HEK293 (cell line): ENCODE measurements around the gene CDON.

Experiments
- CTCF ChIA-PET: fragments of 350-600 bp; formaldehyde crosslinking; extraction: SDS; loops from one replicate; lab custom pipeline; 2021; ENCODE audit warnings: antibody characterized with exemption; lab: Yijun Ruan, JAX
- POLR2A ChIA-PET: fragments of 300-600 bp; formaldehyde crosslinking; extraction: SDS; loops from one replicate; lab custom pipeline; 2020; ENCODE audit warnings: antibody characterized with exemption, inconsistent platforms; lab: Yijun Ruan, JAX
- H3K27ac ChIP-seq: fragments of 200-500 bp; sonication (Bioruptor generic); 2 replicates; pipeline ENCODE4 v1.5.1; 2014; ENCODE audit warnings: low read depth, low read length, control low read depth, inconsistent platforms; ENCODE audit errors: extremely low read depth
- H3K36me3 ChIP-seq, 2 experiments: fragments of 200-500 bp in 1 of 2; sonication (Bioruptor generic) in 1 of 2; 1 replicate in 1 of 2; 2 replicates in 1 of 2; pipeline ENCODE4 v1.5.1; 2014 to 2017; ENCODE audit warnings: inconsistent platforms in 2 of 2, low read length in 2 of 2; ENCODE audit not compliant: control insufficient read depth in 2 of 2, insufficient read depth in 1 of 2
- H3K4me1 ChIP-seq: fragments of 200-500 bp; sonication (Bioruptor generic); 2 replicates; pipeline ENCODE4 v1.5.1; 2014; ENCODE audit warnings: mild to moderate bottlenecking, low read length, inconsistent platforms; ENCODE audit not compliant: control insufficient read depth, insufficient read depth
- H3K4me3 ChIP-seq: 2 replicates; pipeline ENCODE4 v1.5.1; 2011; ENCODE audit warnings: low read depth, mild to moderate bottlenecking, control low read depth, low read length, moderate library complexity
- H3K9me3 ChIP-seq: fragments of 200-500 bp; sonication (Bioruptor generic); 2 replicates; pipeline ENCODE4 v1.5.1; 2014; ENCODE audit warnings: low read depth, low read length, inconsistent platforms; ENCODE audit not compliant: control insufficient read depth, insufficient read depth
- IKZF3 ChIP-seq: fragments of 450-650 bp; IDR thresholded peaks from 2 replicates; pipeline ENCODE4 v1.5.0; 2018; ENCODE audit warnings: missing biosample characterization, mild to moderate bottlenecking, missing genetic modification characterization, moderate library complexity
- OSR2 ChIP-seq: fragments of 450-650 bp; formaldehyde crosslinking; IDR thresholded peaks from 2 replicates; pipeline ENCODE4 v1.5.1; 2016; ENCODE audit warnings: missing biosample characterization, missing genetic modification characterization
- PRDM2 ChIP-seq: fragments of 450-650 bp; formaldehyde crosslinking; IDR thresholded peaks from 2 replicates; pipeline ENCODE4 v1.5.1; 2016; ENCODE audit warnings: missing biosample characterization, missing genetic modification characterization, borderline replicate concordance
- ZIC2 ChIP-seq: fragments of 450-650 bp; formaldehyde crosslinking; IDR thresholded peaks from 2 replicates; pipeline ENCODE4 v1.5.1; 2016; ENCODE audit warnings: missing biosample characterization, missing genetic modification characterization
- ZNF10 ChIP-seq: fragments of 450-650 bp; formaldehyde crosslinking; IDR thresholded peaks from 2 replicates; pipeline ENCODE4 v1.5.1; 2017; ENCODE audit warnings: missing biosample characterization, missing genetic modification characterization
- ZNF112 ChIP-seq: fragments of 450-650 bp; formaldehyde crosslinking; IDR thresholded peaks from 2 replicates; pipeline ENCODE4 v1.5.0; 2017; ENCODE audit warnings: missing biosample characterization, missing genetic modification characterization
- ZNF362 ChIP-seq: fragments of 450-650 bp; formaldehyde crosslinking; IDR thresholded peaks from 2 replicates; pipeline ENCODE4 v1.5.1; 2016; ENCODE audit warnings: missing biosample characterization, missing genetic modification characterization
- ZNF529 ChIP-seq: fragments of 450-650 bp; formaldehyde crosslinking; IDR thresholded peaks from 2 replicates; pipeline ENCODE4 v1.5.1; 2017; ENCODE audit warnings: missing genetic modification characterization, missing biosample characterization; ENCODE audit not compliant: insufficient replicate concordance
- ZNF610 ChIP-seq: fragments of 450-650 bp; formaldehyde crosslinking; IDR thresholded peaks from 2 replicates; pipeline ENCODE4 v1.5.1; 2016; ENCODE audit warnings: missing biosample characterization, missing genetic modification characterization, borderline replicate concordance
- ZNF623 ChIP-seq: fragments of 450-650 bp; formaldehyde crosslinking; IDR thresholded peaks from 2 replicates; pipeline ENCODE4 v1.5.1; 2016; ENCODE audit warnings: missing biosample characterization, missing genetic modification characterization
- ZNF629 ChIP-seq: fragments of 450-650 bp; formaldehyde crosslinking; IDR thresholded peaks from 2 replicates; pipeline ENCODE4 v1.5.1; 2017; ENCODE audit warnings: missing biosample characterization, missing genetic modification characterization
- ZSCAN16 ChIP-seq: fragments of 450-650 bp; formaldehyde crosslinking; IDR thresholded peaks from 2 replicates; pipeline ENCODE4 v1.5.1; 2016; ENCODE audit warnings: missing biosample characterization, missing genetic modification characterization
- ZXDB ChIP-seq: fragments of 450-650 bp; formaldehyde crosslinking; IDR thresholded peaks from 2 replicates; pipeline ENCODE4 v1.5.1; 2016; ENCODE audit warnings: missing biosample characterization, missing genetic modification characterization

Gene CDON

GRCh38 chr11:125954945-125955640 lies 107.6 kb downstream of the CDON start:
- POLR2A ChIA-PET = no interaction called here
- no peak for TF ChIP-seq ZNF362 (tag by site-specific recombination)
- no peak for TF ChIP-seq OSR2 (tag by site-specific recombination)
- TF ChIP-seq ZNF112 (tag by site-specific recombination) = no peak
- Histone ChIP-seq H3K4me3 (no peak overlapping the region), H3K36me3 (peaks cover 0 to 28% of the 10 kb centered on the region in 2 experiments; a peak in 2 of 3 replicates), H3K4me1 (no peaks in the 10 kb centered on the region), H3K9me3 (no peaks in the 10 kb centered on the region), H3K27ac (no peak overlapping the region)
- CTCF ChIA-PET = no interaction called here

GRCh38 chr11:125954123-125954944 lies 108.3 kb downstream of the CDON start:
- peaks cover 0 to 22% of the 10 kb centered on the region in 2 experiments; a peak in 1 of 3 replicates for H3K36me3 ChIP-seq
- ChIA-PET CTCF (interaction anchor here (1.1 kb wide), 1 partner anchor 12 kb away, joined by 8 read pairs; no protein-coding TSS in a partner anchor), POLR2A (no interaction called here)
- TF ChIP-seq ZNF610 (tag by site-specific recombination) (no peak), ZNF629 (tag by site-specific recombination) (no peak), PRDM2 (tag by site-specific recombination) (no peak), ZNF623 (no peak), ZIC2 (no peak), ZNF529 (tag by site-specific recombination) (no peak), ZSCAN16 (tag by site-specific recombination) (no peak), ZXDB (tag by site-specific recombination) (no peak), IKZF3 (tag by site-specific recombination) (no peak), ZNF10 (tag by site-specific recombination) (no peak)
- H3K9me3 ChIP-seq = no peaks in the 10 kb centered on the region
- H3K27ac ChIP-seq = no peak overlapping the region
- no peaks in the 10 kb centered on the region for H3K4me1 ChIP-seq
- H3K4me3 ChIP-seq = no peak overlapping the region
